GM12891 (cell line): ENCODE data around the gene SGO1.

ENCODE experiments used
- POLR2A ChIP-seq: IDR thresholded peaks from 2 replicates; pipeline ENCODE4 v1.6.1; 2011; ENCODE audit warnings: low read depth, low read length, control low read depth
- POU2F2 ChIP-seq: IDR thresholded peaks from 2 replicates; pipeline ENCODE4 v1.6.1; 2011; ENCODE audit warnings: low read depth, mild to moderate bottlenecking, control low read depth, low read length, moderate library complexity
- TAF1 ChIP-seq: IDR thresholded peaks from 2 replicates; pipeline ENCODE4 v1.6.1; 2011; ENCODE audit warnings: low read depth, low read length, control low read depth

GRCh38 chr3:20121088-20121487, 64.9 kb downstream of the SGO1 start:
- no peak for TF ChIP-seq POLR2A
- TF ChIP-seq POU2F2, result no peak
- TF ChIP-seq TAF1, result no peak
